HL-60 (cell line): ENCODE measurements around the gene LDLRAD3.

ENCODE experiments used
- DNase-seq, 2 experiments: peaks; one replicate each; pipeline ENCODE4 v3.0.0-alpha.2; 2010 to 2020; ENCODE audit warnings: low read depth in 1 of 2, low spot score in 1 of 2
- H3K27ac ChIP-seq: fragments of 250-450 bp; sonication (Bioruptor Pico); replicated peaks from 2 replicates; pipeline ENCODE4 v1.5.1; 2020; ENCODE audit warnings: mild to moderate bottlenecking, moderate library complexity
- H3K27me3 ChIP-seq: fragments of 250-450 bp; sonication (Bioruptor Pico); 2 replicates; pipeline ENCODE4 v1.5.1; 2021; ENCODE audit warnings: mild to moderate bottlenecking, moderate library complexity; ENCODE audit not compliant: insufficient read depth, poor library complexity, severe bottlenecking
- H3K4me3 ChIP-seq: replicated peaks from 2 replicates; pipeline ENCODE4 v1.5.1; 2011; ENCODE audit warnings: mild to moderate bottlenecking, control low read depth, low read length; ENCODE audit not compliant: insufficient read depth
- CTCF ChIP-seq: IDR thresholded peaks from one replicate; pipeline ENCODE4 v1.5.1; 2011; ENCODE audit warnings: low read length, control low read depth, inconsistent platforms; ENCODE audit not compliant: insufficient read depth
- GABPA ChIP-seq: IDR thresholded peaks from 2 replicates; pipeline ENCODE4 v1.6.1; 2012; ENCODE audit warnings: low read depth
- POLR2AphosphoS5 ChIP-seq: IDR thresholded peaks from 2 replicates; pipeline ENCODE4 v1.6.1; 2012; ENCODE audit warnings: low read depth
- REST ChIP-seq: IDR thresholded peaks from 2 replicates; pipeline ENCODE4 v1.6.1; 2012; ENCODE audit warnings: low read depth; ENCODE audit not compliant: insufficient replicate concordance
- SPI1 ChIP-seq: IDR thresholded peaks from 2 replicates; pipeline ENCODE4 v1.6.1; 2012; ENCODE audit warnings: low read depth, mild to moderate bottlenecking, borderline replicate concordance

The LDLRAD3 gene

GRCh38 chr11:36110668-36111410 lies 167.0 kb downstream of the LDLRAD3 start:
- DNase-seq: no peak
- Histone ChIP-seq H3K4me3 (no peak overlapping the region), H3K27ac (no peak overlapping the region)

GRCh38 chr11:36114095-36114494 lies 170.2 kb downstream of the LDLRAD3 start:
- no peak for DNase-seq
- Histone ChIP-seq H3K27me3 (no peaks in the 10 kb centered on the region), H3K4me3 (no peak overlapping the region), H3K27ac (no peak overlapping the region)
- no peak for TF ChIP-seq SPI1
- TF ChIP-seq GABPA: no peak
- no peak for TF ChIP-seq CTCF
- no peak for TF ChIP-seq POLR2AphosphoS5
- TF ChIP-seq REST: no peak

More at GRCh38 chr11:36110668-36111410, 167.0 kb downstream of the LDLRAD3 start:
- no peaks in the 10 kb centered on the region for H3K27me3 ChIP-seq
- TF ChIP-seq CTCF (no peak), POLR2AphosphoS5 (no peak), REST (no peak), GABPA (no peak), SPI1 (no peak)

- H3K27ac ChIP-seq: no peak overlapping the region
- no peak for DNase-seq
- TF ChIP-seq REST (no peak), CTCF (no peak), POLR2AphosphoS5 (no peak), SPI1 (no peak), GABPA (no peak)
- H3K27me3 ChIP-seq: no peaks in the 10 kb centered on the region
- H3K4me3 ChIP-seq: no peak overlapping the region
Measured at GRCh38 chr11:36115378-36115801, 171.5 kb downstream of the LDLRAD3 start.
